KMS-11 (cell line): ENCODE results near the gene ADAP1.

ENCODE experiments used
- H2AFZ ChIP-seq: fragments of 200-600 bp; sonication (generic); 2 replicates; pipeline ENCODE4 v1.6.1; 2016; ENCODE audit warnings: antibody characterized with exemption, mixed run types, low read depth
- H3K27ac ChIP-seq: fragments of 200-600 bp; sonication (generic); 2 replicates; pipeline ENCODE4 v1.6.1; 2016; ENCODE audit warnings: mild to moderate bottlenecking, mixed run types
- H3K27me3 ChIP-seq: fragments of 200-600 bp; sonication (generic); 2 replicates; pipeline ENCODE4 v1.6.1; 2017; ENCODE audit warnings: mild to moderate bottlenecking, low read depth, mixed run types, moderate library complexity; ENCODE audit not compliant: insufficient read depth
- H3K36me3 ChIP-seq: fragments of 200-600 bp; sonication (generic); 2 replicates; pipeline ENCODE4 v1.6.1; 2017; ENCODE audit warnings: mild to moderate bottlenecking, mixed run types; ENCODE audit not compliant: insufficient read depth
- H3K4me1 ChIP-seq: fragments of 200-600 bp; sonication (generic); 2 replicates; pipeline ENCODE4 v1.6.1; 2016; ENCODE audit warnings: mild to moderate bottlenecking, low read depth, mixed run types; ENCODE audit not compliant: poor library complexity, severe bottlenecking
- H3K4me2 ChIP-seq: fragments of 200-600 bp; sonication (generic); 2 replicates; pipeline ENCODE4 v1.7.0; 2016; ENCODE audit warnings: mild to moderate bottlenecking, mixed run types
- H3K4me3 ChIP-seq: fragments of 200-600 bp; sonication (generic); IDR thresholded peaks from 2 replicates; pipeline ENCODE4 v1.6.1; 2017; ENCODE audit warnings: low read depth, low read length, mixed read lengths; ENCODE audit not compliant: insufficient read depth
- H3K79me2 ChIP-seq: fragments of 200-600 bp; sonication (generic); 2 replicates; pipeline ENCODE4 v1.6.1; 2016; ENCODE audit warnings: low read depth, mixed run types; ENCODE audit not compliant: insufficient read depth
- H3K9ac ChIP-seq: fragments of 200-600 bp; sonication (generic); 2 replicates; pipeline ENCODE4 v1.6.1; 2016; ENCODE audit warnings: mild to moderate bottlenecking, mixed run types
- H4K20me1 ChIP-seq: fragments of 200-600 bp; sonication (generic); 2 replicates; pipeline ENCODE4 v1.6.1; 2016; ENCODE audit warnings: mild to moderate bottlenecking, mixed run types; ENCODE audit not compliant: insufficient read depth
- TF ChIP-seq, protein P1 (sequence below): fragments of 200-600 bp; sonication (generic); conservative IDR thresholded peaks from 2 replicates; pipeline ENCODE4 v1.6.1; 2017; ENCODE audit warnings: low read depth, mild to moderate bottlenecking, antibody characterized with exemption, low read length, moderate library complexity, mixed read lengths

The ADAP1 gene

DNA sequence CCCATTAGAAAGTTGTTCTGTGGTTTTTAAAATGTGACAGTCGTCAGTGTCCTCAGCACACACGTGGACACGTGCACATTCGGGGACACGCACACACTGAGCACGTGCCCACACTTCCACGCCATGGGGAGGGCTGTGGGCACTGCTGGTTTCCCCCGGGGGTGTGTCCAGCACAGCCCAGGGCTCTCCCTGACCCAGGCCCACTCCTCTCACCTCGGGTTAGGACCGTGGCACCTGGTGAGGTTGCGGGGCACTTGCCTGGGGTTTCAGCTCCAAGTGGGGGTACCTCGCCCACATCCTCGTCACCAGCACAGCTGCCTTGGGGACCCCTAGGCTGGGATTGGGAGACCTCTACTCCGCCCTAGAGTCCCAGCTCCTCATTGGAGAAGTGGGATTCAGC, 57.4 kb downstream of the ADAP1 start:
- Histone ChIP-seq H3K4me1 (peaks cover 5% of the 10 kb centered on the region), H3K79me2 (no peaks in the 10 kb centered on the region), H3K4me3 (no peak overlapping the region), H3K36me3 (no peaks in the 10 kb centered on the region), H4K20me1 (no peaks in the 10 kb centered on the region), H3K27me3 (no peaks in the 10 kb centered on the region), H2AFZ (no peak overlapping the region), H3K9ac (no peak overlapping the region), H3K27ac (no peak overlapping the region), H3K4me2 (no peak overlapping the region)
- TF ChIP-seq, protein P1, sequence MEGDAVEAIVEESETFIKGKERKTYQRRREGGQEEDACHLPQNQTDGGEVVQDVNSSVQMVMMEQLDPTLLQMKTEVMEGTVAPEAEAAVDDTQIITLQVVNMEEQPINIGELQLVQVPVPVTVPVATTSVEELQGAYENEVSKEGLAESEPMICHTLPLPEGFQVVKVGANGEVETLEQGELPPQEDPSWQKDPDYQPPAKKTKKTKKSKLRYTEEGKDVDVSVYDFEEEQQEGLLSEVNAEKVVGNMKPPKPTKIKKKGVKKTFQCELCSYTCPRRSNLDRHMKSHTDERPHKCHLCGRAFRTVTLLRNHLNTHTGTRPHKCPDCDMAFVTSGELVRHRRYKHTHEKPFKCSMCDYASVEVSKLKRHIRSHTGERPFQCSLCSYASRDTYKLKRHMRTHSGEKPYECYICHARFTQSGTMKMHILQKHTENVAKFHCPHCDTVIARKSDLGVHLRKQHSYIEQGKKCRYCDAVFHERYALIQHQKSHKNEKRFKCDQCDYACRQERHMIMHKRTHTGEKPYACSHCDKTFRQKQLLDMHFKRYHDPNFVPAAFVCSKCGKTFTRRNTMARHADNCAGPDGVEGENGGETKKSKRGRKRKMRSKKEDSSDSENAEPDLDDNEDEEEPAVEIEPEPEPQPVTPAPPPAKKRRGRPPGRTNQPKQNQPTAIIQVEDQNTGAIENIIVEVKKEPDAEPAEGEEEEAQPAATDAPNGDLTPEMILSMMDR = no peak

DNA sequence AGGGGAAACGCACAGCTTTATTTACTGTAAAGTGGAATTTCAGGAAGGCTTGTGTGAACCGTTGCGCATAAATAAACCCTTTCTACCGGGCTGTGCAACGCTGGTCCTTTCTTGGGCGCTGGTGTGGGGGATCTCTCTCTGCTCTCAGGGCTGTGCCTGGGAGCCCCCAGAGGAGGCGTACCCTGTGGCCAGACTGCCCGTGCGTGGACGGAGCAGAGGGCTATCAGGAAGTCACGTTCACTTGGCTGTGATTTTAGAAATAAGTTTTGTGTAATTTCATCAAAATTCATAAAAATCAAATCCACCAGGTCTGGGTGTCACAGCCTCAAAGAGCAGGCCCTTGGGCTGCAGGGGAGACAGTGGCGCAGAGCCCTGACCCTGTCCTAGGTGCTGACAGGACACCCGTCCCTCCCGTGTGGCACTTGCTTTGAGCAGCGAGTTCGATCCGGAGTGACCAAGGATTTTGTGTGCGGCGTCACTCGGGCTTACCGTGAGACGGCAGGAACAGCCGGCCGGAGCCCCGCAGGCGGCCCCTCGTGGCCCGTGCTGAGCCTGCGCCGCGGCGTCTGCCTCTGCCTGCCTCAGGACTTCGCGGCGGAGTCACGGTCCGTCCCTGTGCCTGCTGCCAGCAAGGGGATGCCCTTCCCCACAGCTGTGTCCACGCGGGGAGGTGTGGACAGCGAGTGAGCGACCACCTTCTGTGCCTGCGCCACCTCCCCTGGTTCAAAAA, 58.0 kb downstream of the ADAP1 start:
- Histone ChIP-seq H3K4me1 (peaks cover 5% of the 10 kb centered on the region), H3K36me3 (no peaks in the 10 kb centered on the region)
- TF ChIP-seq, protein P1 = no peak

DNA sequence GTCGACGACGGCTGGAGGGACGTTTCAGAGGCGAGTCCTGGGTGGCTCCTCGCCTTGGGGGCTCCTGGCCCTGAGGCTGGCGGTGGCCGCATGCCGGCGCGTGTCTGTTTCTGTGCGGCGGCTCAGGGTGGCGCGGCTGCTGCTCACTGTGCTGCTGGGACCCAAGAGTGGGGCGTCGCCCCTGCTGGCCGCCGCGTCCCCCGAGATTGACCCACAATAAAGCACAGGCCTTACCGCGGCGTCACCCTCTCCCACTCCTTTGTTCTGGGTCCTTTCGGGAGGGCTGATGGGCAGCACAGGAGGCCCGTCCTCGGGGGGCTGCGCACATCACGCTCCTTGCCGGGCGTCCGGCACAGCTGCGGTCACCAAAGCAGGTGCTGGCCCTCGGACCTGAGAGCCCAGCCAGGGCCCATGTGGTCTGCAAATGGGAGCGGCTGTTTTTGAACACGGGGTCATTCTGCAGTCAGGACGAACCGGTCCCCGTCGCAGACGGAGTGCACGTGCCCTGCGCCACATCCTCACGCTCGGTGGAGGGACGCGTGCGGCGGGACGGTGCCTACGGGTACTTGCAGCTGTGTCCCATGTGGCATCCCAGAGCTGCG, 58.9 kb downstream of the ADAP1 start:
- H3K9ac ChIP-seq = no peak overlapping the region
- no peak overlapping the region for H2AFZ ChIP-seq
- H3K4me3 ChIP-seq = no peak overlapping the region
- no peak overlapping the region for H3K4me2 ChIP-seq
- H3K27ac ChIP-seq = no peak overlapping the region
- H3K27me3 ChIP-seq = no peaks in the 10 kb centered on the region
- no peaks in the 10 kb centered on the region for H3K79me2 ChIP-seq
- H4K20me1 ChIP-seq = no peaks in the 10 kb centered on the region
- H3K4me1 ChIP-seq = no peaks in the 10 kb centered on the region
- no peaks in the 10 kb centered on the region for H3K36me3 ChIP-seq
- TF ChIP-seq, protein P1 = no peak

More for the DNA sequence above, 58.0 kb downstream of the ADAP1 start:
- H3K4me3 ChIP-seq = no peak overlapping the region
- no peaks in the 10 kb centered on the region for H3K79me2 ChIP-seq
- H4K20me1 ChIP-seq = no peaks in the 10 kb centered on the region
- H3K27ac ChIP-seq = no peak overlapping the region
- H3K9ac ChIP-seq = no peak overlapping the region
- no peaks in the 10 kb centered on the region for H3K27me3 ChIP-seq
- H2AFZ ChIP-seq = no peak overlapping the region
- no peak overlapping the region for H3K4me2 ChIP-seq

DNA sequence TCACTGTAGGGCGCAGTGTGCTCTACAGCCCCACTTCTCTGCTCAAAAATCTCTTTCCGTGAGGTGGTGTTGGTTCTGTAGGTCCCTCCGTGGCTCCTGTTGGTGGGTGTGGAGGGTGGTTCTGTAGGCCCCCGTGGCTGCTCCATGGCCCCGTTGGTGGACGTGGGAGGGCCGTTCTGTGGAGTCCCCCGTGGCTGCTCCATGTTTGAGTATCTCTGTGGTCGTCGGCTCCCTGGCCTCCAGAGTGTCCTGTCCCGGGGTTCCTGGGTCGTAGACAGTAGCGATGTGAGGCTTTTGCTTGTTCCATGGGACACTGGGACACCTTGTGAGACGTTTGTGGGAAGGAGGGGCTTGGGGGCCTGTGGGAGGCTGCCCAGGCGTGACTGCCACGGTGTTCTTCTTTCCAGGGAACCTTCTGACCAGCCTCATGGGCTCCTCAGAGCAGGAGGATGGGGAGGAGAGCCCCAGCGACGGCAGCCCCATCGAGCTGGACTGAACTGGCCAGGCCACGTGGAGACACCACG, 59.5 kb downstream of the ADAP1 start:
- Histone ChIP-seq H4K20me1 (no peaks in the 10 kb centered on the region), H3K79me2 (no peaks in the 10 kb centered on the region), H3K9ac (no peak overlapping the region), H3K4me2 (no peak overlapping the region), H3K4me3 (no peak overlapping the region), H3K4me1 (no peaks in the 10 kb centered on the region), H3K27me3 (no peaks in the 10 kb centered on the region), H2AFZ (no peak overlapping the region), H3K27ac (no peak overlapping the region), H3K36me3 (no peaks in the 10 kb centered on the region)
- TF ChIP-seq, protein P1 = no peak
